Measurements from ENCODE around the gene RAPGEF4.

DNA sequence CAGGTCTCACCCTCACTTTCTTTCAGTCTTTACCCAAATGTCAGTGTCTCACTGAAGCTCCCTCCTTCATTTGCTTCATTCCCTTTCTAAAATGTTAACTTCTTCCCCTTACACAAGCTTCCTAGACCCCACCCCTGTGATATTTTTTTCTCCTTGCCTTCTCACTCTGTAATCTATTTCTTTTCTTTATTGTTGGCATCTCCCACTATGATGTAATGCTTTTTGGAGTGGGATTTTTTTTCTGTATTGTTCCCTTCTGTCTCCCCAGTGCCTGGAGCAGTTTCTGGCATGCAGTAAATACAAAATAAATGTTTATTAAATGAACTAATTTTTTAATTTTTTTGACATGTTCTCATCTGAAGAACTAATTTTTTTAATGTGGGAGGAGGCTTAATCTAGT is 284.1 kb downstream of the RAPGEF4 start:
- TF ChIP-seq REST (IDR thresholded peaks at IDR 0.05; ENCODE audit: insufficient read depth in 1 of 2, low read depth in 2 of 2, low read length in 2 of 2) (no peak), SIN3A (IDR thresholded peaks at IDR 0.05; ENCODE audit: borderline replicate concordance, insufficient read depth, low read length) (no peak), POLR2AphosphoS5 (IDR thresholded peaks at IDR 0.05; ENCODE audit: low read depth, low read length) (no peak), FOXP2 (optimal IDR thresholded peaks at IDR 0.05; ENCODE audit: borderline replicate concordance, extremely low read depth, extremely low read length, insufficient read depth) (no peak), TAF1 (IDR thresholded peaks at IDR 0.05; ENCODE audit: borderline replicate concordance, insufficient read depth, low read length) (no peak)
